Activated gamma-delta T cell treated with anti-CD3 and anti-CD28 coated beads, Interleukin-2, amount 50 U/mL, for 16 hours (primary cell): Measurements from ENCODE around the gene TRPM3.

Source experiments
- DNase-seq: peaks from one replicate; pipeline ENCODE4 v3.0.0-alpha.2; 2020; ENCODE audit warnings: low read depth

The TRPM3 gene

DNA sequence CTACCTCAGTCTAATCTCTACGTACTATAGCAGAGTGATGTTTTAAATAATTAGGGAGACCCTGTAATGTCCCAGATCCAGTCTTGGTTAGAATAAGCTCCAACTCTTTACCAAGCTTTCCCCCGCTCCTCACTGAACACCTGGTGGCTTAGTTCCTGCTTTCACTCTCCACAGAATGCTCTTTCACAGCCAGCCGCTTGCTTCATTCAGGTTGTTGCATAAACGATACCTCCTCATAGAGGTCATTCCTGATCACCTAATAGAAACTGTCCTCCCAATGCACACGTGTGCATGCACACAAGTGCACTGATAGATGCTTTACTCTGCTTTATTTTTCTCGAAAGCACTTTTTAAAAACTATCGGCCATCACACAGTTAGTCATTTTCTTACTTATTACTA lies 298.1 kb downstream of the TRPM3 start:
- no peak for DNase-seq

- no peak for DNase-seq
These were observed 304.1 kb downstream of the TRPM3 start for GRCh38 chr9:70817311-70817710.

GRCh38 chr9:70816891-70817290 lies 304.5 kb downstream of the TRPM3 start:
- no peak for DNase-seq

DNA sequence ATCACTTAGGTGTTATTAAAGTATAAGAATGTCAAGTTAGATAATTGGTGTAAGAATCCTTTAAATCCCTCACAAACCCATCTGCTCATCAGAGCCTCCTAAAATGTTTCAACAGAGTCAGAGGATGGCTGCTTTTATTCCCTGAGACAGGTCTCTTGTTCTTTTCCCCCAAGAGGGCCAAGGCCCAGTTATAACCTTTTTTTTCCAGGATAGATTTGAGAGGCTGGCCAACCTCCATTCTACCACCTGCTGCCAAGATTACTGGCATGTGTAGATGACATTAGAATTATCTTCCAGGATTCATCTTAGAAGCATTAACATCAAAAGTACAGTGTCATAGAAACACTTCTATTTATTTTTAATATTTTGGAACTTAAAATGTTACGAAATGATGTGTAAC lies 305.1 kb downstream of the TRPM3 start:
- DNase-seq, result no peak

- DNase-seq, result no peak
These were observed 306.8 kb downstream of the TRPM3 start for GRCh38 chr9:70814597-70814996.

DNA sequence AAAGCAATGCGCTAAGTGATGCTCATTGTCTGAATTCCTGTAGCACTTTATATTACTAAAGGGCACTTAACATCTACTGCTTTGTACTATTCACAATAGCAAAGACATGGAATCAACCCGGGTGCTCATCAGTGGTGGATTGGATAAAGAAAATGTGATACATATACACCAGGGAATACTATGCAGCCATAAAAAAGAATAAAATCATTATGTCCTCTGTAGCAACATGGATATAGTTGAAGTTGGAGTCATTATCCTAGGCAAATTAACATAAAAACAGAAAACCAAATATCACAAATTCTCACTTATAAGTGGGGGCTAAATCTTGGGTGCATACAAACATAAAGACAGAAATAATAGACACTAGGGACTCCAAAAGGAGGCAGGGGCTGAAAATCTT lies 308.3 kb downstream of the TRPM3 start:
- no peak for DNase-seq

GRCh38 chr9:70811638-70812037 lies 309.8 kb downstream of the TRPM3 start:
- no peak for DNase-seq

- no peak for DNase-seq
These were observed 314.5 kb downstream of the TRPM3 start for GRCh38 chr9:70806875-70807274.

- DNase-seq, result no peak
These were observed 315.5 kb downstream of the TRPM3 start for GRCh38 chr9:70805949-70806348.

DNA sequence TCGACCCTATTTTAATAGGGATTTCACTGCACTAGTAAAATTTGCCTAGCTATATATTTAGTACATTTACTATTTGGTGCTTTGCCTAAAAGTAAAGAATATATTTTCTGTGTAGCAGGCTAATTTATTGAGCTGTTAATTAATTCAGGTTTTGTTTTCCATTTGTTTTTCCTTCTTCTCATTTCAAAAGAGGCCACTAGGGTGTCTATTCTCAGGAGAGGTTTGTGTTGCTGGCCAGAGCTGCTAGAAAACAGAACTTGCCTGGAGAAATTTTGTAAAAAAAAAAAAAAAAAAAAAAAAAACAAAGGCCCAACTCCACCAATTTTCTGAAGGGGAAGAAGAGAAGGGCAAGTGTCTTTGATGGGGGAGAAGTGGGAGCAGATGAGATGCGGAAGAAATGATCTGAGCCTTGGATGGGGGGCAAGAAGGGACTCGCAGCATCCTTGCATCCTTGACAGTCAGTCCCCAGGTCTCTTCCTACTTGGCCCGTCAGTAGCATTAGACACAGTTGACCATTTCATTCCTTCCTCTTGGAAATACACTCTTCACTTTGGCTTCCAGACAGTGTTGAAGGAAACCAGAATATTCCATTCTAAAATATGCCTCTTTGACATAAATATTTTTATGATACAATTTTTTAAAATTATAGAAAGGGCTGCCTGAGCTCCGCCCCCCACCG lies 318.5 kb downstream of the TRPM3 start:
- no peak for DNase-seq

DNA sequence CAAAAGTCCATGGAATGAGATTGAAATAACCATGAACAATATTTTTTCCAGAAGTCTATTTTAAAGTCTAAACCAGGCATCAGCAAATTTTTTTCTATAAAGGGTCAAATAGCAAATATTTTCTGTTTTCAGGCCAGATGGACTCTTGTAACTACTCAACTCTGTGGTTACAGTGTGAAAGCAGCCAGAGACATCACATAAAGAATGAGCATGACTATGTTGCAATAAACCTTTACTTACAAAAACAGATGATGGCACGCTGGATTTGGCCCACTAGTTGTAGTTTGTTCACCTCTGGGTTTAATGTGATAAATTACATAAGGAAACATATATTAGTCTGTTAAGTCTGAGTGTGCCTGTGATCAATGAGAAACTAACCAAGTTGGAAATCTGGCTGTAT lies 319.2 kb downstream of the TRPM3 start:
- DNase-seq, result no peak

DNA sequence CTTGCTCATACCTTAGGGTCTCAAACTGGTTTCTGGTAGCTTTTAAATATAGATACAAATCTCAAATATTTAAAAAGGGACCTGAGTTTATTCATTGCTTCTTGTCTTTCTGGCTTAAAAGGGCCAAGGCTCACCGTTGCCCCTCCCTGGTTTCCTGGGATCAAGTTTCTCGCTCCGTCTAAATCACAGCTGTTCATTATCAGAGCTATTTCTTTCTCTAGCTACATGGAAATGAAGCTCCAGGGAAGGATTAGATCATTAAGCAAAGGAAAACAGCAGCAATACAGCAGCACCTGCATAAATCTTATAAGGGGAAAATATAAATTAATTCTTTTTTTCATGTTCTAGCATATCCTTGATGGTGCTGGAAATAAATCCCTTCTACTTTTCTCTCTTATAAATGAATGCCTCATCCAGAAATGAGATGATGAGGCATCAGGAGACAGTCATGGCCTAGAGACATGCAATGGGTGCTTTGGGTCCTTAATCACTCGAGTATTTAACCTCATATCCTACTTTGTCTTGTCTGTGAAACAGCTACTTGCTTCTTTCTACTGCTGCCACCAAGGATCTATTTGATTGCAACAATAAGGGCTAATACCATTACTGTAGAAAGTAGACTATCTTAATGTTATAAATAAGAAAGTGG lies 320.1 kb downstream of the TRPM3 start:
- DNase-seq, result no peak

GRCh38 chr9:70798018-70798417 lies 323.4 kb downstream of the TRPM3 start:
- DNase-seq, result no peak

- no peak for DNase-seq
These were observed 325.6 kb downstream of the TRPM3 start for GRCh38 chr9:70795841-70796240.

- no peak for DNase-seq
These were observed 328.6 kb downstream of the TRPM3 start for GRCh38 chr9:70792796-70793195.

DNA sequence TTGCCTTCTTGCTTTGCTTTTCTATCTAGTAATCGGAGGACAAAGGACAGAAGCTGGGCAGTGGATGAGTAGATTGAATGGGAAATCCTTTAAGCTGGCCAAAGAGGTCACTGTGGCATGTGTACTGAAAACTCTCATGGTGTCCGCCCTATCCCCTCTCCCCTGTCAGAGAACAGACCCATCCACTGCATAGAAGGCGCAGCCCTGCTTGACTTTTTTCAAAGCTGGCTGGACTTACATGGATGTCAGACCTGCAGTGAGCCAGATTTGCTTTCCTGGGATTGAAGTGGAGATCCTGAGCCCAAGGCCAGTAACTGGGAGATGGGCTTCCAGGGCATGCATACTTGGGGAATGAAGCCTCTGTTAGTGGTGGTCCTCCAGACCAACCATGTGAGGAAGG lies 329.5 kb downstream of the TRPM3 start:
- DNase-seq, result no peak

GRCh38 chr9:70789086-70789485 lies 332.3 kb downstream of the TRPM3 start:
- DNase-seq, result no peak

- no peak for DNase-seq
These were observed 337.0 kb downstream of the TRPM3 start for GRCh38 chr9:70784456-70784855.

- DNase-seq, result no peak
These were observed 342.9 kb downstream of the TRPM3 start for GRCh38 chr9:70778568-70778967.

DNA sequence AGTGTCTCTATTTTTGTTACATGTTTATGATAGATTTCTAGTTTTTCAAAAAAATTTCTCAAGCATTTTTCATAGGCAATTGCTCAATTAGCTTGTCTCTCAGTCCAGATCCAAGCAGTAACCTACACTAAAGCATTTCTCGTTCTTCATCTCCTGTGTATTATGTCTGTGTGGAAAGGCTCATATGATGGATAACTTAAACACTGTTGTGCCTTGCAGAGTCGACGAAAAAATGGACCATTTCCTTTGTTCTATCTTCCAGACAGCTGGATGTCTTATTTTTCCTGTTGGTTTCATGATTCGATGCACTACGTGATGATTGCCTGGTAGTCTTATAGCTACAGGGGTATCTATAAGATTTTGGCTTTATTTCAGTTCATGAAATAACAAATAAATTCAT lies 347.8 kb downstream of the TRPM3 start:
- DNase-seq, result no peak

GRCh38 chr9:70772601-70773000 lies 348.8 kb downstream of the TRPM3 start:
- DNase-seq, result no peak

- DNase-seq, result no peak
These were observed 355.5 kb downstream of the TRPM3 start for GRCh38 chr9:70765946-70766345.

DNA sequence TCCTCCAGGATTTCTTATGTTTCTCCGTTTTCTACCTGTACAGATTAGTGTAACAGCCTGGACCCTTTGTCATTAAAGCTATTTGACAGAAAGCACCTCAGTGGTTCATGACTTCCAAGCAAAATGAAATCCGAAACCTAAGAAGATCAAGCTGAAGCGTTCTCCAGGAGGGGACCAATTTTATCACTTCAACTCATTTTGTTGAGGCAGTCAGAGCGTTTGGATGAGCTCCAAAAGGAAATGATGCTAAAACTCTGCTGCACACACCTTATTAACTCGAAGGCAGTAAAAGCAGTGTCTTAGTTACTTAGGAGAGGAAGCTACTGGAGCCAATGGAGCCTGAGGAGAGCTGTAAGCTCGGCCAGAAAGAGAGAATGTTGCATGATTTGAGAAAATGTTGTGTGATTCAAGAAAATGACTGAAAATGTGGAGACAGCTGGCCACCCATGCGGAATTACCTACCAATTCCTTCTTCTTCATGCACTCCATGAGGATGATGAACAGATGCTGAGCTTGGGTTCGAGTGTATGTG lies 360.2 kb downstream of the TRPM3 start:
- no peak for DNase-seq

- no peak for DNase-seq
These were observed 361.2 kb downstream of the TRPM3 start for GRCh38 chr9:70760228-70760627.
